HPDE6-E6E7 (cell line): ENCODE measurements around the gene RAB3C.

Source experiments
- DNase-seq: peaks from one replicate; pipeline ENCODE4 v3.0.0; 2011; ENCODE audit warnings: missing footprints; ENCODE audit errors: extremely low spot score

The RAB3C gene

GRCh38 chr5:58827463-58827862 is 244.6 kb downstream of the RAB3C start:
- DNase-seq: no peak

DNA sequence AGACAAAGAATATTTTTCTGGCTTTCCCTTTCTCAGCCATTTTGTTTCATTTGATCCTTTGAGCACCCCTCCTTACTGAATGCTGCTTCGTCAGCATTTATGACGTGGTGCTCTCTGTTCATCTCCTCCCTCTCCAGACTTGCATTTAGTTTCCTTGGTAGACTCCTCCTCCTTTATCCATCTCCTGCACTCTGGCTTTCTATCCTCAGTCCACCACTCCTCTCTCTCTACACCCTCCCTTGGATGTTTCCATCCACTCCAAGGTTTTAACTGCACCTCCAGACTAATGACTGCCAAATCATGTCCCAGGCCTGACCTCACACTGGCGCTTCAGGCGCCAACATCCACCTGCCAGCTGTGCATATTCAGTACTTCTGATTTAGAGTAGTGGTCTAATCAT is 245.4 kb downstream of the RAB3C start:
- DNase-seq: no peak

DNA sequence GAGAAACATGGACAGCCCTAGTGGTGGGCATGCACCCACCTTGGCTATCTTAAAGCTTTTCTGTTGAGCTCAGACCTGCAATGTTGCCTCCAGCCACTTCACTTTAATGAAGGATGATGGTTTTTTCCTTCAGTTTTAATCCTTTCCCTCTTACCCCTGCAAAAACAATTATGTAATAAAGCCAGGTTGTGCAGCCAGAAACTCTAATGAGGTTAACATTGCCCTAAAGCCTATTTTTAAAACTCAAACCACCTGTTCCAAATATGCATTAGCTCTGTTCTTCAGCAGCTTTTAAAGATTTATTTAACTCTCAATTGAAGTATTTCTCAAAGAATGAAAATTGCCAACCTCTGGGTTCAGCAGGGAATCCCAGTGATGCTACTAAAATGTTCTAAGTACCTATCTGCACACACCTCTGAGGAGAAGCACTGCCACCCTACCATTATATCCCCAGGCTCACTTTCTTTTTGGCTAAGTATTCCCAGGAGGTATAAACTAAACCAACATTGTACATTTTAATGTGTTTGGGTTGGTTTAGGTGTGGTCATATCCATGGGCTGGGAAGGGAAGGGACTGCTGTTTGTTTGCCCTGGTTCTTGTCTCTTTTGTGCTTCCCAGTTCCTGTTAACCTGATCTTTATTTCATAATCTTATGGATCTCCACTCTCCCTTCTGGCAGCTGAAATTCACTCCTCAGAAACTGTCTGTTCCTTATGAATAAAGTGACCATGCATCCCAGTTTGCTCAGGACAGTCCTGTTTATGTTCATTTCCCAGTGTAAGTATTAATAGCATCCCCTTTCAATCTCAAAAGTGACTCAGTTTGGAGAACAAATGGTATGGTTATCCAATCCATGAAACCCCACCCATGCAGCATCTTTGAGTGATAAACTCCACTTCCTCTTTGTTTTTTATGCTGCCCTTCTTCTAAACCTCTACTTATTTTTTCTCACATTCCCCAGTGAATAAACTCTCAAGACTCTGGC is 251.7 kb downstream of the RAB3C start:
- no peak for DNase-seq

GRCh38 chr5:58836351-58836750 is 253.5 kb downstream of the RAB3C start:
- no peak for DNase-seq

DNA sequence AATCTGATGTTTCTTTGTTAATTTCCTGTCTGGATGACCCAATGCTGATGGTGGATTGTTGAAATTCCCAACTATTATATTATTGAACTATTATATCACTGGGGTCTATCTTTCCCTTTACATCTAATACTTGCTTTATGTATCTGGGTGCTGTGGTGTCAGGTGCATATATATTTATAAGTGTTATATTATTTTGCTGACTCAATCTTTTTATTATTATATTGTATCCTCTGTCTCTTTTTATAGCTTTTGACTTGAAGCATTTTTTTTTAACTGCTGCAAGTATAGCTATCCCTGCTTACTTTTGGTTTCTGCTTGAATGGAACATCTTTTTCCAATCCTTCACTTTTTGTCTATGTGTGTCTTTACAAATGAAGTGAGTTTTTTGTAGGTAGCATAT is 255.9 kb downstream of the RAB3C start:
- DNase-seq: no peak

DNA sequence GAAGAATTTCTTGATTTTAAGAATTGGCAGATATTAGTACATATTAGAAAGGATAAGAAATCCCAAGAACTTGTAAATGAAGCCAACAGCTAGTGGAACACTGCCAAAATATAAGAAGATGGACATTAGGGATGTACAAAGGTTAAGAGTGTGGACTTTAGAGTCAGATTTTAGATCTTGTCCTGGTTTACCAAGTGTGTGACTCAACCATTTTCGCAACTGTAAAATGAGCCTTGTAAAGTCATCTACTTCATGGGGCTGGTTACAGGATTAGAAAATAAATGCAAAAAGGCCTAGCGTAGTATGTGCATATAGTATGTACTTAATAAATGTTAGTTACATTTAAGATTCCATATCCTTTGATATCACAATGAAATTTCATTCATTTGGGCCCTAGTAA is 260.0 kb downstream of the RAB3C start:
- no peak for DNase-seq

DNA sequence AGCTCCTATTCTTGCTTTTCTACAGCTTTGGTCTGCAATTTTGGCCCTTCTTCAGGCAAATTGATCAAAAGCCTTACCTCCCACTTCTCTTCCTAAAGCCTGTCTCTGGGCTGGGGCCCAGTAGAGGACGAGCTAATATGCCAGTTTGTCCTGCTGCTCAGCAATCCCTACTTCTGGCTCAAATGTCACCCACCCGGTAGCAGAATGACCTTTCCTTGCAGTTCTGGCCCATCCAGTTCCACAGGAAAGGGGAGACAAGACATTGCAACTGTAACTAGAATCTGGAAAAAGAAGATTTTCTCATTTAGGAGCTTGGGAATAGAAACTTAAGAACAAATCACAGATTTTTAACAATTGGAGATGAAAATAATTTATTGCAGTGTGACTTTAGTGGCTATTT is 261.5 kb downstream of the RAB3C start:
- DNase-seq: no peak

GRCh38 chr5:58847041-58847440 is 264.2 kb downstream of the RAB3C start:
- DNase-seq: no peak

GRCh38 chr5:58849223-58849622 is 266.3 kb downstream of the RAB3C start:
- no peak for DNase-seq

GRCh38 chr5:58849921-58850667 is 267.2 kb downstream of the RAB3C start:
- DNase-seq: peak; percentile 17

GRCh38 chr5:58851153-58851552 is 268.3 kb downstream of the RAB3C start:
- no peak for DNase-seq

GRCh38 chr5:58851571-58851970 is 268.7 kb downstream of the RAB3C start:
- DNase-seq: no peak

GRCh38 chr5:58852566-58852965 is 269.7 kb downstream of the RAB3C start:
- no peak for DNase-seq

DNA sequence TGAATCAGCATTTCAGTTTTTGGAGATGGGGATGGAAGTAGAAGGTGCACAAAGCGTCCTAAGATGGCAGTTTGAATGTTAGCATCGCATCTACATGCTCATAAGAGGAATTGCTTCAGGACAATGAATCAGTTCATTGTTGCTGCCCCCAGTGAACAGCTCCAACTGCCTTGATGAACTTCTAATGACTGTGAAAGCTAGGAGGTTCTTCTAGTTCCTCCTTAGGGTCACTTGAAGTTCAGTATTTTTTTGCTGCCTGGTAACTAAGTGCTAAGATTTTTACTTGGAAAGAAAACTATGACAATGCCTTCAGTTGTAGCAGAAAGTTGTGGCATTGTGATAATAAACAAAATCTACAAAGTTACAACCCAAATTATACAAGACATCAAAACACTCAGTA is 271.6 kb downstream of the RAB3C start:
- no peak for DNase-seq

- no peak for DNase-seq
Observed at GRCh38 chr5:58855851-58856739, 273.2 kb downstream of the RAB3C start.

DNA sequence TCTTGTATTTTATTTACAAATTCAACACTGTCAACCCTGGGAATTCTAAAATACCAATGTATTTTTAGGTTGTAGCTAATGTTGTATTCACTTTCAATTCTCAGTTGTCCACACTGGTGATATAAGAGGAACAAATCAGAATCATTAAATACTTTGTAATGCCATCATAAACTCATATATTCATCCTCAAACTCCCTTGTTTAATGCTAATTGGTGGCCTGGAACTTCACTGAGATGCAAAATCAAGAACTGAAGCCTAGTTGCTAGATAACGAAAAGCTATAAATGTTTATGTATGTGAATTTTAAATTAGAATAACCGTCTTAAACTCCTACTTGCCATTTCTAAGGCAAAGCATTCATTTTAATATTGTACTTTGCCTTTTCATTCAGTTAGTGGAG is 274.7 kb downstream of the RAB3C start:
- DNase-seq: no peak

DNA sequence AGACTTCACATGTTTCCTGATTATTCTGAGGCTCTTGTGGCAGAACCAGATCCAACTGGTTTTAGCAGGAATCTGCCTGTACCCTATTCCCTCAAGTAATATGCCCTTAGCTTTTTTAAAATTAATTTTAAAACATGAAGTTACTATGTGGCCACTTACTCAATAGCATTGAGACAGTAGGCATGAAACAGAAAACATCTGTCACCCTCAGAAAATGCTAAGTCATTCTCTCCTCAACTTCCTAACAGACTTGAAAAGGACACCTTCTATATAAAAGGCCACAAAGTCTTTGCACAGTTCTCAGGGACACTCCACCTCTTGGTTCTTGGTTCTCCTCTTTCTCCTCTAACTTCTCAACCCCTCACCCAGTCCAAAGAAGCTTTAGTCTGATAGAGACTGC is 277.8 kb downstream of the RAB3C start:
- DNase-seq: no peak

GRCh38 chr5:58868931-58869330 is 286.1 kb downstream of the RAB3C start:
- DNase-seq: no peak

- DNase-seq: no peak
Observed at GRCh38 chr5:58871648-58872242, 288.9 kb downstream of the RAB3C start.

GRCh38 chr5:58872670-58873273 is 289.9 kb downstream of the RAB3C start:
- no peak for DNase-seq

DNA sequence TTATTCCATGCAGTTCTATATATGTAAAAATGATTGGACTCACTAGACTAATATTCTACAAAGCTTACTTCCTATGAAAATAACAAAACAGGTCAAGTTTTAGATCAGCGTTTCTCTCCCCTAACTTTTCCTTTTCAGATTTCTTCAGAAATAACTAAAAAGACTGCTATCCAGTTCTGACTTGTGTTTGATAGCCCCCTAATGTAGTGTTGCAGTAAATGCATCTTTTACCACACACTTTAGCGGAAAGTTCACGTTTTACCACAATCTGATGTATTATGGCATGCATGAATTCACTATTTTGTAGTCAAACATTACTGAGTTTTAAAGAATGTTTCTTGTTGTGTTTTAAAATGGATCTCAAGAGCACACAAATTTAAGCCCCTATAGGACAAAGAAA is 292.7 kb downstream of the RAB3C start:
- no peak for DNase-seq
